GM12878 (cell line): ENCODE data around the gene CELSR1.

ENCODE experiments used
- ATF2 ChIP-seq: IDR thresholded peaks from 2 replicates; pipeline ENCODE4 v1.6.1; 2012; ENCODE audit warnings: low read length, inconsistent platforms
- CBFB ChIP-seq: IDR thresholded peaks from 2 replicates; pipeline ENCODE4 v1.6.1; 2016; ENCODE audit warnings: antibody characterized with exemption, low read depth
- CBX5 ChIP-seq: sonication (generic); IDR thresholded peaks from 2 replicates; pipeline ENCODE4 v1.6.1; 2016; ENCODE audit warnings: low read depth, moderate library complexity, mild to moderate bottlenecking, inconsistent platforms
- CHD1 ChIP-seq: IDR thresholded peaks from 2 replicates; pipeline ENCODE4 v1.6.1; 2012; ENCODE audit warnings: low read depth, low read length, improper control_type of control experiment
- EZH2 ChIP-seq: IDR thresholded peaks from 2 replicates; pipeline ENCODE4 v1.6.1; 2012; ENCODE audit warnings: low read depth, mild to moderate bottlenecking, control low read depth, inconsistent platforms, low read length, borderline replicate concordance; ENCODE audit not compliant: control insufficient read depth
- HDAC2 ChIP-seq: fragments of 200-600 bp; sonication (generic); IDR thresholded peaks from 2 replicates; pipeline ENCODE4 v1.6.1; 2017
- NFIC ChIP-seq: IDR thresholded peaks from 2 replicates; pipeline ENCODE4 v1.6.1; 2012; ENCODE audit warnings: low read depth, mild to moderate bottlenecking, inconsistent platforms, low read length, moderate library complexity
- POLR2A ChIP-seq: IDR thresholded peaks from 2 replicates; pipeline ENCODE4 v1.6.1; 2011; ENCODE audit warnings: low read depth, mild to moderate bottlenecking, low read length
- RAD21 ChIP-seq: IDR thresholded peaks from 2 replicates; pipeline ENCODE4 v1.6.1; 2011; ENCODE audit warnings: mild to moderate bottlenecking, low read depth, low read length, moderate library complexity; ENCODE audit not compliant: insufficient read depth
- RFX5 ChIP-seq: IDR thresholded peaks from 2 replicates; pipeline ENCODE4 v1.6.1; 2011; ENCODE audit warnings: low read depth, low read length, improper control_type of control experiment
- TAF1 ChIP-seq: IDR thresholded peaks from 2 replicates; pipeline ENCODE4 v1.6.1; 2011; ENCODE audit warnings: mild to moderate bottlenecking, low read depth, low read length, borderline replicate concordance
- TBL1XR1 ChIP-seq: IDR thresholded peaks from 2 replicates; pipeline ENCODE4 v1.6.1; 2012; ENCODE audit warnings: low read depth, low read length, improper control_type of control experiment
- TF ChIP-seq, protein P1 (sequence below), 3 experiments: IDR thresholded peaks in 2 of 3; conservative IDR thresholded peaks in 1 of 3; 2 replicates each; pipeline ENCODE4 v1.5.1; 2011; ENCODE audit warnings: low read depth in 3 of 3, low read length in 3 of 3, mild to moderate bottlenecking in 3 of 3, control low read depth in 2 of 3, moderate library complexity in 2 of 3, inconsistent platforms in 1 of 3, mixed read lengths in 1 of 3; ENCODE audit not compliant: control insufficient read depth in 2 of 3, insufficient read depth in 1 of 3; ENCODE audit errors: extremely low read depth in 1 of 3
- TF ChIP-seq, protein P2 (sequence below): IDR thresholded peaks from 2 replicates; pipeline ENCODE4 v1.6.1; 2012; ENCODE audit warnings: low read depth, low read length, improper control_type of control experiment

DNA sequence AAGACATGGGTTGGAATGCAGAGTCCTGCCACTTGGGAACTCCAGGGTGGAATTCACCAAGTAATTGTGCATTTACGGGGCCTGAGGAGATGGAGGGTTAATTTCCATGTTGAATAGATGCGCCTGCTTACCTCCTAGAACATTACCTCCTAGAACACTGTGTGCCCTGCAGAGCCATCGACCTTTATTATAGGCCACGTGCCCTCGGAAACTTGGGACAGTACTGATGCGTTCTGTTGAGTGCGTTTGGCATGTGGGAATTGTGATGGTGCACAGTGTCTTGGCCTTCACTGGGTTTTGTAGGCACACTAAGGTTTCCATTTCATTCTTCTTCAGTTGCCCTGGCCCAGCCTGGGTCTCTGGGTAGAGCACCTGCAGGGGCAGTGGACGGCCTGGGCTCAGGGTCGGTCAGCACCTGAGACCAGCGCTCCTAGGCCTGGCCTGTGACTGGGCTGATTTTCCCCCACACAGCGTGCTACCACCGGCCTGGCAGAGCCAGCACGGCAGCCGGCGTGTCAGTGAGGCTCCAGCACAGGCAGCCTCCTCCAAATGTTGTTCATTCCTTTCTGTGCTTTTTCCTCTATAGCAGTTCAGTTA, 189.2 kb downstream of the CELSR1 start:
- TF ChIP-seq NFIC = no peak
- TF ChIP-seq, protein P1, sequence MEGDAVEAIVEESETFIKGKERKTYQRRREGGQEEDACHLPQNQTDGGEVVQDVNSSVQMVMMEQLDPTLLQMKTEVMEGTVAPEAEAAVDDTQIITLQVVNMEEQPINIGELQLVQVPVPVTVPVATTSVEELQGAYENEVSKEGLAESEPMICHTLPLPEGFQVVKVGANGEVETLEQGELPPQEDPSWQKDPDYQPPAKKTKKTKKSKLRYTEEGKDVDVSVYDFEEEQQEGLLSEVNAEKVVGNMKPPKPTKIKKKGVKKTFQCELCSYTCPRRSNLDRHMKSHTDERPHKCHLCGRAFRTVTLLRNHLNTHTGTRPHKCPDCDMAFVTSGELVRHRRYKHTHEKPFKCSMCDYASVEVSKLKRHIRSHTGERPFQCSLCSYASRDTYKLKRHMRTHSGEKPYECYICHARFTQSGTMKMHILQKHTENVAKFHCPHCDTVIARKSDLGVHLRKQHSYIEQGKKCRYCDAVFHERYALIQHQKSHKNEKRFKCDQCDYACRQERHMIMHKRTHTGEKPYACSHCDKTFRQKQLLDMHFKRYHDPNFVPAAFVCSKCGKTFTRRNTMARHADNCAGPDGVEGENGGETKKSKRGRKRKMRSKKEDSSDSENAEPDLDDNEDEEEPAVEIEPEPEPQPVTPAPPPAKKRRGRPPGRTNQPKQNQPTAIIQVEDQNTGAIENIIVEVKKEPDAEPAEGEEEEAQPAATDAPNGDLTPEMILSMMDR (IDR thresholded peaks at IDR 0.05 in 2 of 3, conservative IDR thresholded peaks at IDR 0.05 in 1 of 3; ENCODE audit: control insufficient read depth in 2 of 3, extremely low read depth in 1 of 3, insufficient read depth in 1 of 3, low read depth in 3 of 3, low read length in 3 of 3) = no peak
- TF ChIP-seq POLR2A = no peak
- no peak for TF ChIP-seq RAD21
- no peak for TF ChIP-seq CHD1
- no peak for TF ChIP-seq ATF2
- TF ChIP-seq, protein P2, sequence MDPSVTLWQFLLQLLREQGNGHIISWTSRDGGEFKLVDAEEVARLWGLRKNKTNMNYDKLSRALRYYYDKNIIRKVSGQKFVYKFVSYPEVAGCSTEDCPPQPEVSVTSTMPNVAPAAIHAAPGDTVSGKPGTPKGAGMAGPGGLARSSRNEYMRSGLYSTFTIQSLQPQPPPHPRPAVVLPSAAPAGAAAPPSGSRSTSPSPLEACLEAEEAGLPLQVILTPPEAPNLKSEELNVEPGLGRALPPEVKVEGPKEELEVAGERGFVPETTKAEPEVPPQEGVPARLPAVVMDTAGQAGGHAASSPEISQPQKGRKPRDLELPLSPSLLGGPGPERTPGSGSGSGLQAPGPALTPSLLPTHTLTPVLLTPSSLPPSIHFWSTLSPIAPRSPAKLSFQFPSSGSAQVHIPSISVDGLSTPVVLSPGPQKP = no peak
- no peak for TF ChIP-seq RFX5
- TF ChIP-seq TAF1 = no peak
- no peak for TF ChIP-seq CBX5
- TF ChIP-seq CBFB = no peak
- no peak for TF ChIP-seq EZH2
- no peak for TF ChIP-seq TBL1XR1
- TF ChIP-seq HDAC2 = no peak
